GM18511 (cell line): ENCODE results near the gene MAP3K7CL.

Experiments
- ATAC-seq: cut with Tn5 transposase; IDR thresholded peaks from one replicate; pipeline ENCODE4 v1.9.1; 2021; ENCODE audit warnings: mild to moderate bottlenecking, moderate library complexity; ENCODE audit not compliant: unreplicated experiment

MAP3K7CL gene

DNA sequence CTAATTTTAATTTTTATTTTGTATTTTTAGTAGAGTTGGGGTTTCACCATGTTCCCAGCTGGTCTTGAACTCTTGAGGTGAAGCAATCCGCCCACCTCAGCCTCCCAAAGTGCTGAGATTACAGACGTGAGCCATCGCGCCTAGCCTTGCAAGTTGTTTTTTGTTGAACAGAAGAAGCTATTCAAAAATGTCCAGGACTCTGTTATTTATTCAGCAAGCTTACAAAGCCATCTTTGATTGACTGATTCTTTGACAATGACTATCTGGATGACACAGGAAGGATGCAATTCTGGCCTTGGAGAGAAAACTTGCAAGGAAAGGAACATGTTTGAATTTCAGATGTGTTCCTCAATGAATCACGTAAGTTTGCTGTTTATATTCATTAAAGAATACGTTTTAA, 63.5 kb downstream of the MAP3K7CL start:
- no peak for ATAC-seq

DNA sequence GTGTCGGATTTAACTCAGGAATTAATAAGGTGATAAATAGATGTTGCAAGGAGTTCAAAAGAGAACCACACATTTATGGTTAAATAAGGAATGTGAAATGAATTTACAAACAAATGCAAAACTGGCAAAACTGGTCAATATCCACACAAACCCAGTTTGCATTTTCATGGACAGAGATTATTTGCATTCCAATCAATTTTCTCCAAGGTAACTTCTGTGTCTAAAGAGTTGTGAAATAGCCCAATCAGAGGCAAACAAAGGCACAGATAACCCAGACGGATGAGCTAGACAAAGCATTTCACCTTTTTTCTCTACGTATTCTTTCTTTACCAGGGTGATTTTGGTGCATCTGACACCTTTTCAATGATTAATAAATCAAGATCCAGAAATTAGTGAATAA, 63.9 kb downstream of the MAP3K7CL start:
- no peak for ATAC-seq

DNA sequence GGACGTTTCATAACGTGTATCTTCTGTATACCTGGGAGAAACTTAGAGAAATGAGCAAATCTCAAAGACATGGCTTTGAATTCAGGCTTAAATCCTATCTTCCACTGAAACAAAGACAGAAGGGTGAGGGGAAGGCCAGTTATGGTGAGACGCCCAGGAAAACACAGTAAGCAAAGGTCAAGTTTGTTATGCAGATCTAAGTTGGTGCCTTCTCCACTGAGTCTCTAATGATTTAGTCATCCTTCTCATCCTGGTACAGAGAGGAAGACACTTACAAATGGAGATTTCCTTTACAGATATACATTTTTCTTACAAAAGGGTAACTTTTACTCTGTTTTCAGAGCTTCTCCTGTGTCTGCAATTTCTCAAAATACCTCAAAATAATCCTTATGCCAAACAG, 64.4 kb downstream of the MAP3K7CL start:
- no peak for ATAC-seq

DNA sequence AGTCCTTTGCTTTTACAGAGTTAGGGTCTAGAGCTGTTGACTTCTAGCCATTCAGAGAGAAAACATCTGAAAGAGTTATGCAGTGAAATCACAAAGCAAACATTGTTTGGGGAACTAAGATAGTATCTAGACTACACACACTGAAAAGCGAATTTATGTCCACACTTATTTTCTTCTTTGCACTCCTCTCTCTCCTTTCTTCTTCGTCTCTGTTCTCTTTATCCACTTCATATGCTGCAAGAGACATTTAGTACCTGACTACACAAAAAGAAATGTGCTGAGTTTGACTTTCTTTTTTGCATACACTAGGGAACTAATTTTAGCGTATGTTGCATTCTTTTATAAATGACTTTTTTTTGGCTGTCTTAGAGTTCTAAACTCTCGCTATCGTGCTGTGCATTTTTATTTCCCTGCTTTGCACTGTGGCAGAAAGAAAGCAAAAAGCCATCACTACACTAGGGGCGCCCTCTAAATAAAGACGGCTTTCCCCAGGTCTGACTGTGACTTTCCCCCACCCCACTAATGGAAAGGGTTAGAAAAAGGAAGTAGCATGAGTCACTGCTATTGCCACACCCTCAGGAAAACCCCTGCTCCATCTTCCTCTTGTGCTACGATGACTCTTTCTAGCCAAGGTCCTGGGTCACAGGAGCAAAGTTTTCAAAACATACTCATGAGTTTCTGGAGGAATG, 65.7 kb downstream of the MAP3K7CL start:
- peak; percentile 93 for ATAC-seq

DNA sequence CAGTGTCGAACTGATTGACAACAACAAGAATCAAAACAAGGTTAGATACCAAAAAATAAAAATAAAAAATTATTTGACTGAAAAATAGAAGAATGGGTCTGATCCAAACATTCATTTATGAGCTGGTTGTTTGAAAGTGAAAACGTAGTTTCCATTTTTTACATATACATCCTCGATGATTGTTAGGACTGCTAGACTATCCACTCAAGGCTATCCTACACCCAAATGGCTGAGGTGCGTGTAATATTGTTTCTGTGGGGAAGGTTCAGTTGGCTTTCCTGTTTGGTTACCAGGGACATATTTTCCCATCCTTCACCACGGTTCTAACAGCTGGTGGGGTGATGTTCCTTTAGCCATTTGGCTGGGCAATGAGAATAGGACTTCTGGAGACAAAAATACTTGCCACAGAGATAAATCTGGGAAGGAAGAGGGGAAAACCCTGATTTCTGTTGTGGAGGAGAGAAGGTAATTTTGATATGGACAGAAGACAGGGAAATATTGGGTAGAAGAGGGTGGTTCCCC, 66.3 kb downstream of the MAP3K7CL start:
- peak; percentile 32 for ATAC-seq

DNA sequence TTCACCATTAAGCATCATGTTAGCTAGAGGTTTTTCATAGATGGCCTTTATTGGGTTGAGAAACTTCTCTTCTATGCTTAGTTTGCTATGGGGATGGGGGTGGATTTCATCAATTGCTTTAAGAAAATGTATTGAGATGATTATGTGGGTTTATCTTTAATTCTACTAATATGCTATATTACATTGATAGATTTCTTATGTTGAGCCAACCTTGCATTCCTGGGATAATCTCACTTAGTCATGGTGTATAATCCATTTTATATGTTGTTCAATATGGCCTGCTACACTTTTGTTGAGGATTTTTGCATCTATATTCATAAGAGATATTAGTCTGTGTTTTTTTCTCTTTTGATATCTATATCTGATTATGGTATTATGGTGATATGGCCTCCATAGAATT, 70.7 kb downstream of the MAP3K7CL start:
- no peak for ATAC-seq

DNA sequence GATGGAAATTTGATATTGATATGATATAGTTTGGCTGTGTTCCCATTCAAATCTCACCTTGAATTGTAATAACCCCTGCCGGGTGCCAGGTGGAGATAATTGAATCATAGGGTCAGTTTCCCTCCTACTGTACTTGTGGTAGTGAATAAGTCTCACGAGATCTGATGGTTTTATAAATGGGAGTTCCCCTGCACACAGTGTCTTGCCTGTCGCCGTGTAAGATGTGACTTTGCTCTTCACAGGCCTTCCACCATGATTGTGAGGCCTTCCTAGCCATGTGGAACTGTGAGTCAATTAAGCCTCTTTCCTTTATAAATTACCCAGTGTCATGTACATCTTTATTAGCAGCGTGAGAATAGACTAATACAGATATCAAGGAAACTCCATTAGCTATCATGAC, 74.6 kb downstream of the MAP3K7CL start:
- ATAC-seq, result no peak

DNA sequence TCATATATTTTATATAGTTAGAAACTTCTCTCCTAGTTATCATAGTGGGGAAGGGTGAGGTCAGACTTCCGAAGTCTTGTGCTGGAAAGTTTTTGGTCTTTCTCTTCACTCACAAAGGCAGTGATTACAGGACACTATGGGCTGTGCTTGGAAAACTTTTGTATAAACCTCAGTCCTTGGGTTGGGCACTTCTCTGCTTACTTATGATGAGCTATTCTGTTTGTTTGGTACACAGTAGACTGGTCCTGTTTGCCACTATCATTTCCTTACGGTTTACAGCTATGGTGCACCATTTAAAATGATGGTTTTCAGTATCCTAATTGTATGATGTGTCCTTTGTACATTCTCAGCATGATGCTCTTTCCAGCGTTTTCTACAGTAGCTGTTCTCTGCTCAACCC, 75.5 kb downstream of the MAP3K7CL start:
- no peak for ATAC-seq

DNA sequence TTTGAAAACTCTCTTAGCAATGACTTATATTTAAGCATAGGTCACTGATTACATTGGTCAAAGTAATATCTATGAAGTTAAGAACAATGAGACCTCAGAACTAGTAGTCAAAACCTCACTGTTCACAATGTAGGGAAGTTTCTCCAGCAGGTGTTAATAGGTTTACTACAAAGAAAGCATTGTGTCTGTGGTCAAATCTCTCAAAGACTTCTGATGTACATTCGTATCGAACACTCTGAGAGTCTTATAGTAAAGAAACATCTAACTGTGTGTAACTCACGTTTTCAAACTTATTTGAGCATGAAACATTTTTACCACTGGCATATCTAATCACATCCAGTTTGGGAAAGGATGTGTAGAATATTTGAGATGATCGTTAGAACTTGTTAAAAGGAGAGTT, 76.0 kb downstream of the MAP3K7CL start:
- no peak for ATAC-seq

DNA sequence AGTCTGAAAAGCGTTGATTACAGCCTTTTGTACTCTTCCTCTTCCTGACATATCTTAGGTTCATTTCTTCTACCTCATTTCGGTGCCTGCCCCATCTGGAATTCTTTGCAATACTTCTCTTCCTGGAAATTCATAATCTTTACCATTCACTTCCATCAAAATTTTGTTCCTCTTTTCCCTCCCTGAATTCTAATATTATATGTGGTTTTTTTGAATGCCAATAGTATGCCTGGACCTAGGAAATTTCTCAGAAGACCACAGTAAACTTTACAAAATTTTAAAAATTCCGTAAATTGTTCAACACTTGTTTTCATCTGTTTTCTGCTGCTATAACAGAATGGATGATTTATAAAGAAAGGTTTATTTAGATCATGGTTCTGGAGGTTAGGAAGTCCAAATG, 76.8 kb downstream of the MAP3K7CL start:
- no peak for ATAC-seq

DNA sequence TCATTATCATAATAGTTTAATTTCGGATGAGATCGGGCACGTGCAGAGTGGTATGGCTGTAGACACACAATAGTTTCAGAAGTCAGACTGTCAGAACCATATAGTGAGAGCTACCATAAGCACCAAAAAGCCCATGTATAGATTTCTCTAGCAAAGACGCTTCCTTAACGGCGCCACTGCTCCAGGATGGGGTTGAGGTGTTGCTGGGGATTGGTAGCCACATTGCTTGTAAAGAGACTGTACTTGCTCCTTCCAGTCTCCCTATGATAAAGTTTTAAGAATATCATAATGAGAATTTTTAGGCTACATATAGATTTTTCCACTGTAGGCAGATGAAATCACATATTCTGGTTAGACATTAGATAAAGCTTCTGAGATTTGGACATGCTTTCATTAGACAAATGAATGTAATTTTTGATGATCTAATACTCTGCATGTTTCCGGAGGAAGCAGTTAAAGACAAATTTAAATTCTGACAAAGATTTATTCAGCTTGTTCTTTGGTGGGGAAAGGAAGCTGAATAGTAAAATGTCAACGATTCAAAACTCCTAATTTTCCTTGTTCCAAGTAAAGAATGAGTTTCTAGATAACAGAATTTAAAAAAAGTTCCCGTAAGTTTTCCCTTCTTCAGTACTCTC, 77.7 kb downstream of the MAP3K7CL start:
- no peak for ATAC-seq

DNA sequence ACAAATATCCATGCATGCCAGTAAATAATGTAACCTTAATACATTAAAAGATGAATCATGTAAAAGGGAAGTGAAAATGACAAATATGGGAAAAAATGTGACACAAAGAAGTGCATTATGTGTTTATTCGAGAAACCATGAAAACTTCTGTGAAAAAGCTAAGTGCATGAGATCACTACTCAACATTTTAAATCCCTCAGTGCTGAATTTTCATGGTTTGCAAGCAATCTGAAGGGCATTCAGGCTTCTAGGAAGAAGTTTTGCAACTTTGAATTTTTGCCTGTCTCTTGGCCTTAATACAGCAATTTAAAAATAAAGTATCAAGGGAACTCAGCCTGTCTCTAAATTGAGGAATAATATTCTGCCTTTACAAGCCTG, 78.2 kb downstream of the MAP3K7CL start:
- ATAC-seq, result no peak

DNA sequence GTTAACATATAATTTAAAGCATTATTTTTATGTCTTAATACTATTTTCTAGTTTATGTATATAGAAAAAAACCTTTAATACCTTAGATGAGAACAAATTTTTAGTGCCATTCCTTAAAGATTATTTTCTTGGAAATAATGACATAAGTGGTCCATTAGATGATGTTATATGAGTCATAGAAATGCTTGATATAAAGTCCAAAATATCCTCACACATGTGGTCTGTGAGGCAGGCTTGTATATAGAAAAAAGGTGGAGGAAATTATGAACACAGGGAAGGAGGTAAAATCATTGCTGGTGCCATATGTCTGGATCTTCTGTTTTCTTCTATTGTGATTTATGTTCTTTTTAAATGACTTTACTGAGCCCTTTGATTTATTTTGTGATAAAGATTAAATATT, 79.3 kb downstream of the MAP3K7CL start:
- no peak for ATAC-seq

DNA sequence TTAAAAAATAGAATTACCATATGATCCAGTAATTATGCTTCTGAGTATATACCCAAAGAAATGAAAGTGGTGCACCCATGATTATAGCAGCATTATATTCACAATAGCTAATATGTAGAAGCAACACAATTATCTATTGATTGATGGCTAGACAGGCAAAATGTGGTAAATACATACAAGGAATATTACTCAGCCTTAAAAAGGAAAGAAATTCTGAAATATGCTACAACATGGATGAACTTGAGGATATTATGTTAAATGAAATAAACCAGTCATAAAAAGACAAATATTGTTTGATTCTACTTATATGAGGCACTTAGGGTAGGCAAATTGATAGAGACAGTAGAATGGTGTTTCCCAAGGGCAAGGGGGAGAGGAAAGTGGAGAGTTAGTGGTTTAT, 80.8 kb downstream of the MAP3K7CL start:
- ATAC-seq, result no peak

DNA sequence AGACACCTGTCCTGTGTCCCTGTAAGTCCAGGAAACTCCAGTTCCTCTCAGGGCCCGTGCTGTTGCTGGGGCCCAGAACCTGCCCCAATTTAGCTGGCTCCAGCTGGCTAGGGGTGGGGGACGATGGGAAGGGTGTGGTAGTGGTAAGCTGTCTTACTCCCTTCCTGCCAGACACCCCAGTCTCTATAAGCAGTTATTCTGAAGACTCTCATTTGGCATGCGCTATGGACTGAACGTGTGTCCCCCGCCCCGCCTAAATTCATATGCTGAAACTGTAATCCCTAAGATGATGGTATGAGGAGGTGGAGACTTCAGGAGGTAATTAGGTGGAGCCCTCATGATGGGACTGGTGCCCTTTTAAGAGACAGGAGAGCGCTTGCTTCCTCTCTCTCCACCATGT, 82.0 kb downstream of the MAP3K7CL start:
- ATAC-seq, result no peak

DNA sequence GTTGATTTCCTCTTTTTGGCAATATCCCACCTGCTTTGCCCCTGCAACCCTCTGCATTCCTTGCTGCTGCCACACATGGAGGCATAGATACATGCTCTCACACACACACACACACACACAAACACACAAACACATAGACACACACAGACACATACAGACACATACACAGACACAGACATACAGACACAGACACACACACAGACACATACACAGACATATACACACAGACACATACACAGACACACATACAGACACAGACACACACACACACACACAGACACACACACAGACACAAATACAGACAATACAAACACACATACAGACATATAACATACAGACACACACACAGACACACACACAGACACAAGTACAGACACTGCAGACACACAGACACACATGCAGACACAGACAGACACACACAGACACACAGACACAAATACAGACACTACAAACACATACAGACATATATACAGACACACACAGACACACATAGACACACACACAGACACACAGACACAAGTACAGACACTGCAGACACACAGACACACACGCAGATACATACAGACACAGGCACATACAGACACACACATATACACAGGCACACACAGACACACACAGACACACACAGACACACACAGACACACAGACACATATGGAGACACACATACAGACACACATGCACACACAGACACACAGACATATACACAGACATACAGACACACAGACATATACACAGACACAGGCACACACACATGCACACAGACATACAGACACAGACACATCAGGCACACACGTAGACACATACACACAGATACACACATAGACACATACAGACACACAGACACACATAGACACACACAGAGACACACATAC, 83.3 kb downstream of the MAP3K7CL start:
- no peak for ATAC-seq

DNA sequence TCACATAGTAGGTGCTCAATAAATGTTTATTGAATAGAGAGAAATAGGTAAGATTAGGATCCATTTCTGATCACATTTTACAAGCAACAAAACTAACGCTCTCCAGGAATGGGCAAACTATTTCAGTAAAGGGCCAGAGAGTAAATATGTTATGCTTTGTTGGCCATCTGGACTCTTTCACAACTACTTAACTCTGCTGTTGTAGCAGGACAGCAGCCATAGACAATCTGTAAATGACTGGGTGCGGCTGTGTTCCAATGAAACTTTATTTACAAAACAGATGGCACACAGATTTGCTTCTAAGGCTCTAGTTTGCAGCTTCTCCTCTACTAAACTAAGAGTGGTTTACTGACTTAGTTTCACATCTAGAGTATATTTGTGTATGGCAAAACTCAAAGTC, 85.3 kb downstream of the MAP3K7CL start:
- no peak for ATAC-seq

DNA sequence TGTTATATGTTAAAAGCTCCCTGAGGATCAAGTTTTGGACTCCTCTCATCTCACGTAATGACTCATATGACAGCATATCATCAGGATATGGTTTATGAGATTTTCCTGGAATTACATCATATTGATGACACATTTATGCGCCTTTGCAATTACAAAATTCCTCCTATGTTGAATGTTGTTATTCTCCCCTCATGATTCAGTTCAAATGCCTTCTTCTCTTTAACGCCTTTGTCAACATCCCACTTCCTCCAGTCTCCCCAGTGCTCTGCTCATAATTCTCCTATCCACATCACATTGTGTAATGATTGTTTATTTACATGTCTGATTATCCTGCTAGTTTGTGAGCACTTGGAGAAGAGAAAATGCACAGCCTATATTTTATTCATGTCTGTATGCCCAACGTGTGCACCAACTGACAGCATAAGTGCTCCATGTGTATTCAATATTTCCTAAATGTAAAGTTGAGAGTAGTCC, 87.4 kb downstream of the MAP3K7CL start:
- no peak for ATAC-seq

DNA sequence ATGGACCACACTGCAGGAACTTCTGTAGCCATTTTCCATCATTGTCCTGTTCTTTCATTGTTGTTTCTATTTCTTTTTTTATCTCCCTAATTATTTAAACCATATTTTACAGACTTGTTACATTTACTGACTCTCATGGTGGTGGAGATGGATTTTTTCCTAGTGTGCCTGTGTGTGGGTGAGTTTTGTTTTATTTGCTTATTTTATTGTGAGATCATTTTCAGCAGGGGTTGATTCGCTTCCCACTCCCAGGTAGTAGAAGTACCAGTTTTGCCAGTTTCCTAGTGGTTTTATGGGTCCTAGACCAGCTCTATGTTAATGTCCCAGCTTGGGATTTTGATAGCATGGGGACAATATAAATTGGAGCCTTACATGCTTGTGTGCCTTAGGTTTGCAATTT, 88.3 kb downstream of the MAP3K7CL start:
- no peak for ATAC-seq

DNA sequence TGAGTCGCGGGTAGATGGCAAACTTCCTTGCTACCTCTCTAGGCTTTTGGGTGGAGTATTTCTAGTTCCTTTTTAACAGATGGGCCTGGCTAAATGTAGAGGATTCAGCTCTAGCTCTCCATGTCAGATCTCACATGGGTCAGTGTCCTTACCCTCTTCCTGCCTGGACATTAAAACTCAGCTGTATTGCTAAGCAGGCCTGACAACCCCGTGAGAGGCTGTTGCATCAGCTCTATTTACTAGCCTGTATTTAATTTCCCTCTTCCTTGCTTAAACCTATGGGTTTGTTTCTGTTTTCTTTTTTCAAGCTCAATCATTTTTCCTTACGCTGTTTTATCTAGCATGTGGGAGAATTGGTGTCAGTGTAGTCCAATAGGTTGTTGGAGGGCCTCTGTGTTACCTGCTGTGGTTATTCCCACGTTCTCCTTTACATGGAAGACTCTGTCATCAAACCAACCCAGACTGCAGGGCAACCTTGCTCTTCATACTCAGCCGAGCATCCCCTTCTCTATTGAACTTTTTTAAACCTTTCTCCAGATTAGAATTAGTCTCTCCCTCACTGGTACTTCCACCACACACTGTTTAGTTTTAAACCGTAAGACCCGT, 88.8 kb downstream of the MAP3K7CL start:
- ATAC-seq, result no peak

DNA sequence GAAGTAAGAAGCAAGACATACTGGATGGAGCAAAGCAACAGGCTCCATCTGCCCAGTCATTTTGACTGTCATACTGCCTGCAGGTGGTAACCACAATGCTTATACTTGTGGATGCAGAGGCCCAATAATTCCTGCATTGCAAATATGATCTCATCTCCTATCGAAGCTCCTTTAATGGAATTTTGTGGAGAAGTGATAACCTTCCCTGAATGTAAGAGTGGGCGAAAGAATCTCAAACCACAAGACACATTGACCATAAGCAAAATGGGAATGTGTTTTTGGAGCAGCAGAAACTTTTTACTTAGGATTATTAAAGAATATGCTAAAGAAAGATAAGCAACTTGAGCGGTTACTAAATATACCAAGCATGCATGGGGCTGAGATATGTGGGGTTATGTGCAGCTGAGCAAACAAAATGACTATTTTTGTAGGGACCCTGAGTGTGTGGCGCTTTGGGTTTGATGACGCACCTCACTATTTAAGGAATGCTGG, 90.9 kb downstream of the MAP3K7CL start:
- ATAC-seq, result no peak
